Keratinocyte (primary cell): ENCODE measurements around the gene MDH1.

ENCODE experiments used
- EZH2 ChIP-seq: IDR thresholded peaks from one replicate; pipeline ENCODE4 v1.6.1; 2012; ENCODE audit warnings: inconsistent platforms, mild to moderate bottlenecking, low read length, moderate library complexity
- TF ChIP-seq, protein P1 (sequence below), 3 experiments: IDR thresholded peaks in 1 of 3; conservative IDR thresholded peaks in 1 of 3; optimal IDR thresholded peaks in 1 of 3; 2 replicates in 2 of 3; 3 replicates in 1 of 3; pipeline versions ENCODE3 to v1.5.1; 2011; ENCODE audit warnings: low read length in 3 of 3, mild to moderate bottlenecking in 3 of 3, moderate library complexity in 2 of 3, control low read depth in 1 of 3, inconsistent platforms in 1 of 3; ENCODE audit not compliant: insufficient read depth in 2 of 3; ENCODE audit errors: extremely low read depth in 1 of 3

DNA sequence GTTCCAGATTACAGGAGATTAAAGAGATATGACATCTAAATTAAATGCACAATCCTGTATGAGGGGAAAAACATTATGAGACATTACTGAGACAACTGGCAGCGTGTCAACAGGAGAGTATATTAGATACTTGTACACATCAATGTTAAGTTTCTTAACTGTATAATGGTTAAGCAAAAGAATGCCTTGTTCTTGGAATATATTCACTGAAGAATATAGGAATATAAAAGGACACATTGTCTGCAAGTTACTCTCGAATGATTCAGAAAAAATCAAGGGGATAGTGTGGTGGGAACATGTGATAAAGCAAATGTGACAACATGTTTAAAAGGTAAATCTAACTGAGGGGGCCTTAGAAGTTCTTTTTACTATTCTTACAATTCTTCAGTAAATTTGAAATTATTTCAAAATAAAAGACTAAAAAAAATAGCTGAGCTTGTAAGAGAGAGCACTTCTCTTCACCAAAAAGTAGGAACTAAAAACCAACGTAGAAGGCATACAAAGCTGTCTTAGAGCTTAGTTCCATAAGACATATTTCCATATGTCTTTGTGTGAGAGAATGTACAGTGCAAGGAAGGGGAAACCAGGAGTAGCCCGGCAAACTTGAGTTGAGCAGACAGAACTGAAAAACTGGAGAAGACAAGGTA, 8.0 kb upstream of the MDH1 start:
- TF ChIP-seq EZH2: no peak
- TF ChIP-seq, protein P1, sequence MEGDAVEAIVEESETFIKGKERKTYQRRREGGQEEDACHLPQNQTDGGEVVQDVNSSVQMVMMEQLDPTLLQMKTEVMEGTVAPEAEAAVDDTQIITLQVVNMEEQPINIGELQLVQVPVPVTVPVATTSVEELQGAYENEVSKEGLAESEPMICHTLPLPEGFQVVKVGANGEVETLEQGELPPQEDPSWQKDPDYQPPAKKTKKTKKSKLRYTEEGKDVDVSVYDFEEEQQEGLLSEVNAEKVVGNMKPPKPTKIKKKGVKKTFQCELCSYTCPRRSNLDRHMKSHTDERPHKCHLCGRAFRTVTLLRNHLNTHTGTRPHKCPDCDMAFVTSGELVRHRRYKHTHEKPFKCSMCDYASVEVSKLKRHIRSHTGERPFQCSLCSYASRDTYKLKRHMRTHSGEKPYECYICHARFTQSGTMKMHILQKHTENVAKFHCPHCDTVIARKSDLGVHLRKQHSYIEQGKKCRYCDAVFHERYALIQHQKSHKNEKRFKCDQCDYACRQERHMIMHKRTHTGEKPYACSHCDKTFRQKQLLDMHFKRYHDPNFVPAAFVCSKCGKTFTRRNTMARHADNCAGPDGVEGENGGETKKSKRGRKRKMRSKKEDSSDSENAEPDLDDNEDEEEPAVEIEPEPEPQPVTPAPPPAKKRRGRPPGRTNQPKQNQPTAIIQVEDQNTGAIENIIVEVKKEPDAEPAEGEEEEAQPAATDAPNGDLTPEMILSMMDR (optimal IDR thresholded peaks at IDR 0.05 in 1 of 3, IDR thresholded peaks at IDR 0.05 in 1 of 3, conservative IDR thresholded peaks at IDR 0.05 in 1 of 3; ENCODE audit: extremely low read depth in 1 of 3, insufficient read depth in 2 of 3, low read length in 3 of 3): no peak
